Neuronal stem cell (in vitro differentiated cells): Measurements from ENCODE around the gene NECTIN4. TPM values are rescaled to one million over a fixed set of nuclear protein-coding genes. Genes with fewer than 3 reads are reported as not detected.
"Not testable (repeated sequence)": the region's sequence is repeated elsewhere in the genome, so short reads cannot be mapped to it uniquely, and the experiment has no call there.

Experiments
- DNase-seq: peaks from one replicate; pipeline ENCODE4 v3.0.0-alpha.2; 2013; ENCODE audit warnings: low spot score
- H2AFZ ChIP-seq: one replicate; pipeline ENCODE4 v1.6.1; 2013; ENCODE audit warnings: mild to moderate bottlenecking, low read length, inconsistent platforms
- H2AK5ac ChIP-seq: 2 replicates; pipeline ENCODE4 v1.6.1; 2013; ENCODE audit warnings: low read depth, mild to moderate bottlenecking, inconsistent platforms, low read length, moderate library complexity, mixed read lengths
- H2BK120ac ChIP-seq: 2 replicates; pipeline ENCODE4 v1.6.1; 2013; ENCODE audit warnings: low read depth, mild to moderate bottlenecking, inconsistent platforms, low read length, moderate library complexity, mixed read lengths
- H2BK12ac ChIP-seq: one replicate; pipeline ENCODE4 v1.6.1; 2013; ENCODE audit warnings: low read length, inconsistent platforms
- H2BK15ac ChIP-seq: 2 replicates; pipeline ENCODE4 v1.6.1; 2013; ENCODE audit warnings: mild to moderate bottlenecking, low read length, inconsistent platforms, mixed read lengths
- H2BK5ac ChIP-seq: one replicate; pipeline ENCODE4 v1.6.1; 2013; ENCODE audit warnings: inconsistent platforms, mild to moderate bottlenecking, low read length, moderate library complexity
- H3K14ac ChIP-seq: one replicate; pipeline ENCODE4 v1.6.1; 2013; ENCODE audit warnings: low read length, inconsistent platforms
- H3K18ac ChIP-seq: 2 replicates; pipeline ENCODE4 v1.6.1; 2013; ENCODE audit warnings: low read length, inconsistent platforms
- H3K23ac ChIP-seq: 2 replicates; pipeline ENCODE4 v1.6.1; 2013; ENCODE audit warnings: low read depth, mild to moderate bottlenecking, mixed read lengths, low read length, inconsistent platforms; ENCODE audit not compliant: poor library complexity
- H3K27ac ChIP-seq: replicated peaks from 3 replicates; pipeline ENCODE4 v1.5.1; 2013; ENCODE audit warnings: low read length, inconsistent platforms
- H3K27me3 ChIP-seq, 3 experiments: 2 replicates each; pipeline ENCODE4 v1.6.1; 2013; ENCODE audit warnings: low read length in 3 of 3, mild to moderate bottlenecking in 2 of 3, inconsistent platforms in 1 of 3, low read depth in 1 of 3, mixed read lengths in 1 of 3, moderate library complexity in 1 of 3; ENCODE audit not compliant: control insufficient read depth in 3 of 3, insufficient read depth in 3 of 3
- H3K36me3 ChIP-seq, 2 donors: replicated peaks in 1 of 2; 2 replicates each; pipeline ENCODE4 v1.6.1; 2013; ENCODE audit warnings: low read length in 2 of 2; ENCODE audit not compliant: control insufficient read depth in 2 of 2, insufficient read depth in 2 of 2
- H3K4ac ChIP-seq: 2 replicates; pipeline ENCODE4 v1.6.1; 2013; ENCODE audit warnings: inconsistent platforms, mild to moderate bottlenecking, low read length, moderate library complexity
- H3K4me1 ChIP-seq, 2 donors: 1 replicate in 1 of 2; 2 replicates in 1 of 2; pipeline ENCODE4 v1.6.1; 2013; ENCODE audit warnings: low read length in 2 of 2, low read depth in 1 of 2; ENCODE audit not compliant: control insufficient read depth in 2 of 2, insufficient read depth in 1 of 2
- H3K4me2 ChIP-seq: one replicate; pipeline ENCODE4 v1.6.1; 2013; ENCODE audit warnings: mild to moderate bottlenecking, low read length, inconsistent platforms; ENCODE audit not compliant: insufficient read depth, poor library complexity, severe bottlenecking
- H3K4me3 ChIP-seq, 2 donors: 2 replicates each; pipeline ENCODE4 v1.5.1; 2013; ENCODE audit warnings: low read length in 2 of 2, mild to moderate bottlenecking in 2 of 2, inconsistent platforms in 1 of 2, moderate library complexity in 1 of 2
- H3K79me1 ChIP-seq: one replicate; pipeline ENCODE4 v1.6.1; 2013; ENCODE audit warnings: low read depth, mild to moderate bottlenecking, inconsistent platforms, low read length, moderate library complexity
- H3K9ac ChIP-seq: one replicate; pipeline ENCODE4 v1.6.1; 2013; ENCODE audit warnings: mild to moderate bottlenecking, low read depth, low read length, inconsistent platforms; ENCODE audit not compliant: poor library complexity
- H3K9me3 ChIP-seq, 2 donors: replicated peaks in 1 of 2; 2 replicates each; pipeline versions ENCODE3 to v1.6.1; 2013; ENCODE audit warnings: low read length in 2 of 2, mild to moderate bottlenecking in 2 of 2, inconsistent platforms in 1 of 2, low read depth in 1 of 2, mixed read lengths in 1 of 2, moderate library complexity in 1 of 2; ENCODE audit not compliant: control insufficient read depth in 2 of 2, insufficient read depth in 1 of 2
- H4K8ac ChIP-seq: one replicate; pipeline ENCODE4 v1.6.1; 2013; ENCODE audit warnings: low read depth, mild to moderate bottlenecking, inconsistent platforms, low read length, moderate library complexity
- H4K91ac ChIP-seq: one replicate; pipeline ENCODE4 v1.6.1; 2013; ENCODE audit warnings: low read length, low read depth, mild to moderate bottlenecking, inconsistent platforms; ENCODE audit not compliant: poor library complexity
- WGBS, 2 donors: extraction: QIAGEN DNeasy Blood & Tissue Kit; methylation state at CpG; one replicate each; pipeline ENCODE4 v1.1.7; 2013; ENCODE audit warnings: missing lambda C conversion rate in 2 of 2, mixed read lengths in 1 of 2; ENCODE audit not compliant: insufficient read length in 2 of 2, insufficient replicate concordance in 1 of 2; ENCODE audit errors: extremely low coverage in 2 of 2; 5-methylcytosine and 5-hydroxymethylcytosine counted together
- small RNA-seq: library from polyadenylated mRNA; stranded (forward); fragments of <200 nt; extraction: miRNeasy Mini kit (QIAGEN cat#:217004); gene quantifications from one replicate; pipeline ENCODE3, GENCODE V24; 2013; ENCODE audit not compliant: insufficient read depth

NECTIN4 gene

GRCh38 chr1:161022432-161022831 lies 66.9 kb downstream of the NECTIN4 start:
- not testable (repeated sequence) for H3K9ac ChIP-seq, H4K8ac ChIP-seq, H2AFZ ChIP-seq, H2AK5ac ChIP-seq, H3K18ac ChIP-seq, DNase-seq, H3K9me3 ChIP-seq, H2BK120ac ChIP-seq, H3K27ac ChIP-seq, H3K4me2 ChIP-seq, H3K4me1 ChIP-seq, H4K91ac ChIP-seq, H2BK12ac ChIP-seq, H3K79me1 ChIP-seq, H2BK5ac ChIP-seq, H3K4me3 ChIP-seq, H3K23ac ChIP-seq, H2BK15ac ChIP-seq, H3K14ac ChIP-seq, H3K36me3 ChIP-seq, H3K4ac ChIP-seq
- no CpG with 5 or more reads among the region's 12 CpGs for WGBS, 2 donors
- H3K27me3 ChIP-seq: peaks cover 0 to 42% (median 0%) of the 10 kb centered on the region in 3 experiments

GRCh38 chr1:161021970-161022353 lies 67.4 kb downstream of the NECTIN4 start:
- Histone ChIP-seq H2AFZ (no peak overlapping the region), H2BK5ac (no peak overlapping the region), H2BK120ac (no peak overlapping the region), H2BK15ac (no peak overlapping the region), H3K79me1 (no peaks in the 10 kb centered on the region), H3K9ac (no peak overlapping the region), H3K9me3 (no peaks in the 10 kb centered on the region), H3K27ac (no peak overlapping the region), H3K4me3 (no peak overlapping the region), H3K36me3 (no peaks in the 10 kb centered on the region), H3K27me3 (peaks cover 0 to 42% (median 0%) of the 10 kb centered on the region in 3 experiments), H3K4me1 (peaks cover 6 to 8% of the 10 kb centered on the region in 2 donors), H3K18ac (no peak overlapping the region), H2AK5ac (no peak overlapping the region), H4K8ac (no peak overlapping the region), H4K91ac (no peak overlapping the region), H3K4ac (no peak overlapping the region), H3K14ac (no peak overlapping the region), H3K23ac (no peak overlapping the region), H3K4me2 (no peak overlapping the region), H2BK12ac (no peak overlapping the region)
- no CpG with 5 or more reads among the region's 2 CpGs for WGBS, 2 donors
- DNase-seq: no peak

GRCh38 chr1:161021165-161021969 lies 68.0 kb downstream of the NECTIN4 start:
- Histone ChIP-seq H2BK5ac (no peak overlapping the region), H3K4ac (no peak overlapping the region), H4K91ac (no peak overlapping the region), H2AK5ac (no peak overlapping the region), H2BK15ac (no peak overlapping the region), H2BK12ac (no peak overlapping the region), H3K27me3 (peaks cover 0 to 42% (median 0%) of the 10 kb centered on the region in 3 experiments), H3K9ac (peak overlapping the region; percentile 22), H3K27ac (no peak overlapping the region), H2BK120ac (no peak overlapping the region), H3K36me3 (no peaks in the 10 kb centered on the region), H3K4me1 (peaks cover 6 to 8% of the 10 kb centered on the region in 2 donors), H3K9me3 (no peaks in the 10 kb centered on the region), H3K4me3 (peak overlapping the region; percentile 52 to 79), H3K18ac (peak overlapping the region; percentile 76), H3K23ac (peak overlapping the region; percentile 97), H4K8ac (no peak overlapping the region), H3K14ac (no peak overlapping the region), H3K4me2 (peak overlapping the region; percentile 99), H3K79me1 (no peaks in the 10 kb centered on the region), H2AFZ (peak overlapping the region; percentile 92)
- WGBS, 2 donors: no CpG with 5 or more reads among the region's 34 CpGs
- DNase-seq: peak; percentile 47

Small RNAs within 50 kb of the gene (small RNA-seq; reads per million reads assigned to genes)
- gene AL591806.2: not detected
